HEK293 (cell line): ENCODE measurements around the gene ZKSCAN4.

Experiments used
- BCL6B ChIP-seq: fragments of 450-650 bp; formaldehyde crosslinking; IDR thresholded peaks from 2 replicates; pipeline ENCODE4 v1.5.1; 2017; ENCODE audit warnings: missing biosample characterization, missing genetic modification characterization
- IKZF3 ChIP-seq: fragments of 450-650 bp; IDR thresholded peaks from 2 replicates; pipeline ENCODE4 v1.5.0; 2018; ENCODE audit warnings: missing biosample characterization, mild to moderate bottlenecking, missing genetic modification characterization, moderate library complexity
- KLF10 ChIP-seq: fragments of 450-650 bp; IDR thresholded peaks from 2 replicates; pipeline ENCODE4 v1.5.1; 2018; ENCODE audit warnings: missing biosample characterization, mild to moderate bottlenecking, missing genetic modification characterization
- KLF7 ChIP-seq: fragments of 450-650 bp; formaldehyde crosslinking; IDR thresholded peaks from 2 replicates; pipeline ENCODE4 v1.5.1; 2016; ENCODE audit warnings: missing biosample characterization, missing genetic modification characterization, borderline replicate concordance
- PRDM1 ChIP-seq: fragments of 450-650 bp; formaldehyde crosslinking; IDR thresholded peaks from 2 replicates; pipeline ENCODE4; 2016; ENCODE audit warnings: missing biosample characterization, missing genetic modification characterization
- SP3 ChIP-seq: fragments of 450-650 bp; formaldehyde crosslinking; IDR thresholded peaks from 2 replicates; pipeline ENCODE4 v1.5.1; 2016; ENCODE audit warnings: missing biosample characterization, missing genetic modification characterization
- TCF7L2 ChIP-seq: IDR thresholded peaks from 2 replicates; pipeline ENCODE4 v1.6.1; 2011; ENCODE audit warnings: low read depth, mild to moderate bottlenecking, inconsistent platforms, low read length, moderate library complexity, borderline replicate concordance
- TRIM28 ChIP-seq: IDR thresholded peaks from 2 replicates; pipeline ENCODE4 v1.6.1; 2011; ENCODE audit warnings: low read length, control low read depth, borderline replicate concordance
- ZBTB6 ChIP-seq: fragments of 450-650 bp; formaldehyde crosslinking; IDR thresholded peaks from 2 replicates; pipeline ENCODE4 v1.5.1; 2017; ENCODE audit warnings: missing biosample characterization, missing genetic modification characterization
- ZEB2 ChIP-seq: fragments of 450-650 bp; formaldehyde crosslinking; IDR thresholded peaks from 2 replicates; pipeline ENCODE4 v1.5.1; 2016; ENCODE audit warnings: missing biosample characterization, missing genetic modification characterization
- ZIC2 ChIP-seq: fragments of 450-650 bp; formaldehyde crosslinking; IDR thresholded peaks from 2 replicates; pipeline ENCODE4 v1.5.1; 2016; ENCODE audit warnings: missing biosample characterization, missing genetic modification characterization
- ZNF292 ChIP-seq: fragments of 450-650 bp; formaldehyde crosslinking; IDR thresholded peaks from 2 replicates; pipeline ENCODE4 v1.5.1; 2016; ENCODE audit warnings: low read depth, missing biosample characterization, missing genetic modification characterization, borderline replicate concordance
- ZNF366 ChIP-seq: fragments of 450-650 bp; formaldehyde crosslinking; conservative IDR thresholded peaks from 2 replicates; pipeline ENCODE4 v1.5.1; 2016; ENCODE audit warnings: missing biosample characterization, missing genetic modification characterization
- ZNF391 ChIP-seq: fragments of 450-650 bp; formaldehyde crosslinking; IDR thresholded peaks from 2 replicates; pipeline ENCODE4 v1.5.1; 2016; ENCODE audit warnings: low read depth, missing biosample characterization, missing genetic modification characterization, borderline replicate concordance
- ZNF473 ChIP-seq: fragments of 450-650 bp; formaldehyde crosslinking; IDR thresholded peaks from 2 replicates; pipeline ENCODE4 v1.5.1; 2017; ENCODE audit warnings: missing biosample characterization, missing genetic modification characterization
- ZNF513 ChIP-seq: fragments of 450-650 bp; IDR thresholded peaks from 2 replicates; pipeline ENCODE4 v1.5.1; 2018; ENCODE audit warnings: missing biosample characterization, missing genetic modification characterization
- ZNF518A ChIP-seq: fragments of 450-650 bp; formaldehyde crosslinking; conservative IDR thresholded peaks from 2 replicates; pipeline ENCODE4 v1.5.1; 2016; ENCODE audit warnings: low read depth, missing biosample characterization, missing genetic modification characterization
- ZNF585B ChIP-seq: fragments of 450-650 bp; formaldehyde crosslinking; IDR thresholded peaks from 2 replicates; pipeline ENCODE4 v1.5.1; 2016; ENCODE audit warnings: missing biosample characterization, missing genetic modification characterization
- ZNF692 ChIP-seq: fragments of 450-650 bp; formaldehyde crosslinking; IDR thresholded peaks from 2 replicates; pipeline ENCODE4 v1.5.1; 2016; ENCODE audit warnings: missing biosample characterization, missing genetic modification characterization
- ZSCAN18 ChIP-seq: fragments of 450-650 bp; formaldehyde crosslinking; IDR thresholded peaks from 2 replicates; pipeline ENCODE4 v1.5.1; 2016; ENCODE audit warnings: missing biosample characterization, missing genetic modification characterization
- ZSCAN30 ChIP-seq: fragments of 450-650 bp; IDR thresholded peaks from 2 replicates; pipeline ENCODE4 v1.5.1; 2018; ENCODE audit warnings: missing biosample characterization, mild to moderate bottlenecking, missing genetic modification characterization, moderate library complexity
- ZSCAN5A ChIP-seq: fragments of 450-650 bp; formaldehyde crosslinking; IDR thresholded peaks from 2 replicates; pipeline ENCODE4 v1.5.1; 2016; ENCODE audit warnings: missing biosample characterization, missing genetic modification characterization

Gene ZKSCAN4

GRCh38 chr6:28252009-28252975 lies at the start of gene ZKSCAN4 (continued):
- TF ChIP-seq ZNF518A (peak; percentile 99), ZNF391 (tag by site-specific recombination) (peak; percentile 44; the same call in 1 of the 2 replicates), ZIC2 (tag by site-specific recombination) (no peak), BCL6B (tag by site-specific recombination) (no peak), IKZF3 (tag by site-specific recombination) (peak; percentile 61; the same call in 1 of the 2 replicates), SP3 (tag by site-specific recombination) (0 out of 2 replicates have a peak, but pooled peaks have one; percentile 38), ZBTB6 (tag by site-specific recombination) (0 out of 2 replicates have a peak, but pooled peaks have one; percentile 22), ZSCAN30 (peak; percentile 90), TRIM28 (no peak), PRDM1 (tag by site-specific recombination) (peak; percentile 91), ZEB2 (tag by site-specific recombination) (0 out of 2 replicates have a peak, but pooled peaks have one; percentile 23), ZNF513 (tag by site-specific recombination) (no peak), ZNF292 (tag by site-specific recombination) (no peak), TCF7L2 (no peak), ZNF585B (no peak), ZNF692 (peak; percentile 63), ZNF366 (tag by site-specific recombination) (no peak), KLF7 (peak; percentile 20; the same call in 1 of the 2 replicates), ZSCAN18 (tag by site-specific recombination) (no peak), ZNF473 (tag by site-specific recombination) (no peak), KLF10 (tag by site-specific recombination) (0 out of 2 replicates have a peak, but pooled peaks have one; percentile 39), ZSCAN5A (peak; percentile 71)
